Rectal smooth muscle tissue (tissue), 1 donor: Measurements from ENCODE around the gene FBXL19.

Experiments used
- H3K27ac ChIP-seq: one replicate; pipeline ENCODE4 v1.7.0; 2013; ENCODE audit warnings: low read depth, low read length, inconsistent platforms
- H3K27me3 ChIP-seq: one replicate; pipeline ENCODE4 v1.7.0; 2013; ENCODE audit warnings: low read length; ENCODE audit not compliant: control insufficient read depth, insufficient read depth
- H3K36me3 ChIP-seq: one replicate; pipeline ENCODE4 v1.7.0; 2013; ENCODE audit warnings: low read length; ENCODE audit not compliant: control insufficient read depth, insufficient read depth
- H3K4me1 ChIP-seq: one replicate; pipeline ENCODE4 v1.7.0; 2013; ENCODE audit warnings: low read length; ENCODE audit not compliant: control insufficient read depth, insufficient read depth
- H3K4me3 ChIP-seq: one replicate; pipeline ENCODE4 v1.7.0; 2013; ENCODE audit warnings: low read length
- H3K9ac ChIP-seq: one replicate; pipeline ENCODE4 v1.7.0; 2013; ENCODE audit warnings: low read length

FBXL19 gene

GRCh38 chr16:30947859-30948666, 24.7 kb downstream of the FBXL19 start:
- Histone ChIP-seq H3K27me3 (no peaks in the 10 kb centered on the region), H3K4me3 (peak overlapping the region; percentile 84), H3K9ac (no peak overlapping the region), H3K4me1 (peaks cover 15% of the 10 kb centered on the region), H3K27ac (peak overlapping the region; percentile 84), H3K36me3 (peaks cover 6% of the 10 kb centered on the region)

GRCh38 chr16:30948667-30949649, 25.6 kb downstream of the FBXL19 start, which contains the start of gene ORAI3:
Gene ORAI3 (plus strand): TSS chr16:30949068. CDS start chr16:30949290, 222 bp downstream.
- Histone ChIP-seq H3K4me1 (peaks cover 15% of the 10 kb centered on the region), H3K4me3 (peak within 1 kb of the TSS; percentile 84), H3K36me3 (peaks cover 6% of the 10 kb centered on the region), H3K27ac (peak within 1 kb of the TSS; percentile 84), H3K27me3 (no peaks in the 10 kb centered on the region), H3K9ac (peak within 1 kb of the TSS; percentile 41)

GRCh38 chr16:30949650-30950515, 26.5 kb downstream of the FBXL19 start:
- peaks cover 15% of the 10 kb centered on the region for H3K4me1 ChIP-seq
- H3K9ac ChIP-seq, result peak overlapping the region; percentile 41
- H3K4me3 ChIP-seq, result peak overlapping the region; percentile 84
- no peaks in the 10 kb centered on the region for H3K27me3 ChIP-seq
- peak overlapping the region; percentile 84 for H3K27ac ChIP-seq
- H3K36me3 ChIP-seq, result peaks cover 2% of the 10 kb centered on the region

- peaks cover 2% of the 10 kb centered on the region for H3K36me3 ChIP-seq
- H3K4me1 ChIP-seq, result peaks cover 15% of the 10 kb centered on the region
- peak overlapping the region; percentile 84 for H3K27ac ChIP-seq
- H3K4me3 ChIP-seq, result peak overlapping the region; percentile 84
- no peak overlapping the region for H3K9ac ChIP-seq
- H3K27me3 ChIP-seq, result no peaks in the 10 kb centered on the region
These were observed 27.2 kb downstream of the FBXL19 start for GRCh38 chr16:30950516-30951065.

- Histone ChIP-seq H3K36me3 (peaks cover 2% of the 10 kb centered on the region), H3K9ac (no peak overlapping the region), H3K27ac (peak overlapping the region; percentile 16), H3K4me3 (no peak overlapping the region), H3K4me1 (peaks cover 15% of the 10 kb centered on the region), H3K27me3 (no peaks in the 10 kb centered on the region)
These were observed 27.8 kb downstream of the FBXL19 start for GRCh38 chr16:30951193-30951592.

GRCh38 chr16:30951750-30952149, 28.4 kb downstream of the FBXL19 start:
- H3K4me1 ChIP-seq, result peaks cover 15% of the 10 kb centered on the region

GRCh38 chr16:30953111-30953510, 29.7 kb downstream of the FBXL19 start:
- no peak overlapping the region for H3K9ac ChIP-seq
- H3K36me3 ChIP-seq, result no peaks in the 10 kb centered on the region
- no peak overlapping the region for H3K27ac ChIP-seq
- no peak overlapping the region for H3K4me3 ChIP-seq
- H3K4me1 ChIP-seq, result peaks cover 15% of the 10 kb centered on the region
- no peaks in the 10 kb centered on the region for H3K27me3 ChIP-seq

More at GRCh38 chr16:30951750-30952149, 28.4 kb downstream of the FBXL19 start:
- Histone ChIP-seq H3K4me3 (no peak overlapping the region), H3K27ac (no peak overlapping the region), H3K36me3 (peaks cover 2% of the 10 kb centered on the region), H3K9ac (no peak overlapping the region), H3K27me3 (no peaks in the 10 kb centered on the region)

- no peak overlapping the region for H3K27ac ChIP-seq
- H3K9ac ChIP-seq, result no peak overlapping the region
These were observed 30.2 kb downstream of the FBXL19 start for GRCh38 chr16:30953511-30954124.

GRCh38 chr16:30954993-30955392, 31.6 kb downstream of the FBXL19 start:
- peaks cover 3% of the 10 kb centered on the region for H3K36me3 ChIP-seq
- H3K4me1 ChIP-seq, result peaks cover 15% of the 10 kb centered on the region
- H3K27ac ChIP-seq, result no peak overlapping the region

More at GRCh38 chr16:30953511-30954124, 30.2 kb downstream of the FBXL19 start:
- no peaks in the 10 kb centered on the region for H3K27me3 ChIP-seq
- H3K36me3 ChIP-seq, result no peaks in the 10 kb centered on the region
- H3K4me1 ChIP-seq, result peaks cover 18% of the 10 kb centered on the region
- H3K4me3 ChIP-seq, result no peak overlapping the region

GRCh38 chr16:30956601-30957455, 33.5 kb downstream of the FBXL19 start:
- peak overlapping the region; percentile 99 for H3K27ac ChIP-seq
- peak overlapping the region; percentile 90 for H3K4me3 ChIP-seq
- H3K27me3 ChIP-seq, result no peaks in the 10 kb centered on the region
- H3K36me3 ChIP-seq, result peaks cover 20% of the 10 kb centered on the region
- peaks cover 5% of the 10 kb centered on the region for H3K4me1 ChIP-seq
- H3K9ac ChIP-seq, result peak overlapping the region; percentile 84

More at GRCh38 chr16:30954993-30955392, 31.6 kb downstream of the FBXL19 start:
- no peak overlapping the region for H3K9ac ChIP-seq
- H3K27me3 ChIP-seq, result no peaks in the 10 kb centered on the region
- no peak overlapping the region for H3K4me3 ChIP-seq
